Mucosa of gallbladder (tissue), 1 donor: ENCODE measurements around the gene CDH1. TPM values are rescaled to one million over a fixed set of nuclear protein-coding genes. Genes with fewer than 3 reads are reported as not detected.
"Not testable (repeated sequence)": the region's sequence is repeated elsewhere in the genome, so short reads cannot be mapped to it uniquely, and the experiment has no call there.

Experiments
- DNase-seq: peaks from one replicate; pipeline ENCODE4 v3.0.0-alpha.2; 2020; ENCODE audit warnings: low spot score
- total RNA-seq: library from RNA; stranded (reverse); gene quantifications from one replicate; pipeline ENCODE4 v1.2.1, GENCODE V29; 2021
- donor health status: DM: no; HTN: no; CAD: no.

CDH1 gene
- total RNA-seq, 1 donor from 2014 or later: 425 TPM

GRCh38 chr16:68790130-68790761 lies 53.2 kb downstream of the CDH1 start:
- DNase-seq: peak; percentile 58

- no peak for DNase-seq
Observed at GRCh38 chr16:68790944-68791343, 53.9 kb downstream of the CDH1 start.

- peak; percentile 73 for DNase-seq
Observed at GRCh38 chr16:68792465-68793324, 55.6 kb downstream of the CDH1 start.

GRCh38 chr16:68793401-68793857 lies 56.3 kb downstream of the CDH1 start:
- DNase-seq: no peak

GRCh38 chr16:68798398-68798797 lies 61.3 kb downstream of the CDH1 start:
- no peak for DNase-seq

- DNase-seq: peak; percentile 59
Observed at GRCh38 chr16:68800257-68800875, 63.3 kb downstream of the CDH1 start.

- no peak for DNase-seq
Observed at GRCh38 chr16:68802190-68802589, 65.1 kb downstream of the CDH1 start.

GRCh38 chr16:68806422-68806821 lies 69.3 kb downstream of the CDH1 start:
- DNase-seq: no peak

GRCh38 chr16:68806981-68807380 lies 69.9 kb downstream of the CDH1 start:
- no peak for DNase-seq

- DNase-seq: no peak
Observed at GRCh38 chr16:68814516-68814915, 77.4 kb downstream of the CDH1 start.

- no peak for DNase-seq
Observed at GRCh38 chr16:68823401-68824135, 86.5 kb downstream of the CDH1 start.

GRCh38 chr16:68825427-68825826 lies 88.3 kb downstream of the CDH1 start:
- DNase-seq: no peak

GRCh38 chr16:68826652-68827051 lies 89.6 kb downstream of the CDH1 start:
- no peak for DNase-seq

GRCh38 chr16:68833251-68833650 lies 96.2 kb downstream of the CDH1 start:
- no peak for DNase-seq

- no peak for DNase-seq
Observed at GRCh38 chr16:68834550-68834949, 97.5 kb downstream of the CDH1 start.

GRCh38 chr16:68835970-68836369 lies 98.9 kb downstream of the CDH1 start:
- no peak for DNase-seq

GRCh38 chr16:68839831-68840230 lies 102.7 kb downstream of the CDH1 start:
- no peak for DNase-seq

- not testable (repeated sequence) for DNase-seq
Observed at GRCh38 chr16:68842964-68843481, 105.9 kb downstream of the CDH1 start.

GRCh38 chr16:68843482-68844210 lies 106.6 kb downstream of the CDH1 start, which contains the start of gene TANGO6:
TANGO6 (plus strand) TSS chr16:68843531; CDS start chr16:68843618, 87 bp downstream.
- peak; percentile 85 for DNase-seq

- no peak for DNase-seq
Observed at GRCh38 chr16:68844211-68844564, 107.1 kb downstream of the CDH1 start.

GRCh38 chr16:68848786-68849185 lies 111.7 kb downstream of the CDH1 start:
- no peak for DNase-seq
